Astrocyte of the spinal cord (primary cell): Measurements from ENCODE around the gene SLC44A1.

ENCODE experiments used
- DNase-seq: peaks from one replicate; pipeline ENCODE4 v3.0.0; 2011; ENCODE audit warnings: low read depth, low spot score
- H3K4me3 ChIP-seq: 2 replicates; pipeline ENCODE4 v1.5.1; 2011; ENCODE audit warnings: low read depth, mild to moderate bottlenecking, low read length, moderate library complexity
- CTCF ChIP-seq: IDR thresholded peaks from 2 replicates; pipeline ENCODE4 v1.5.1; 2012; ENCODE audit warnings: low read depth, mild to moderate bottlenecking, low read length, inconsistent platforms
- in situ Hi-C: cut with HindIII; loops from 2 replicates; pipeline ENCODE4 v1.10.0; 2017; ENCODE audit warnings: low sequenced_read_pairs

SLC44A1 gene

GRCh38 chr9:105283795-105284194, 39.3 kb downstream of the SLC44A1 start:
- TF ChIP-seq CTCF: no peak
- in situ Hi-C loops: no loop called here
- H3K4me3 ChIP-seq: no peak overlapping the region
- DNase-seq: no peak

DNA sequence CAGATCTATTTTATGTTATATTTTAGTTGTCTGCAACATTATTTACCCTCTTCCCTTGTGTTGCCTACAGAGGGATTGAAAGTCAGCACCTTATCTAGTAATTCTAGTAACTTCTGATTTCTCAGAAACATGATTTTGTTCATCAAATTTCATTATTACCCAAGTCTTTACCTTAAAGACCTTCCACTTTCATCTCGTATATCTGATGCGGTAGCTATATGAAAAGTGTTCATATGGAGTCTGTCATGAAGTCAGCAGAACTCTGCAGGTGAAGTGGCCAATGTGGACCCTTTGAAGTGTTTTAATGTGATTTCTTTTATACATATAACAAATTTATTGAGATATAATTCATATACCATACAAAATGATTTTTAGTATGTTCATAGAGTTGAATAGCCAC, 40.0 kb downstream of the SLC44A1 start:
- TF ChIP-seq CTCF: no peak
- H3K4me3 ChIP-seq: no peak overlapping the region
- in situ Hi-C loops: no loop called here
- no peak for DNase-seq

- no peak for DNase-seq
- in situ Hi-C loops: no loop called here
Observed at GRCh38 chr9:105286098-105286497, 41.6 kb downstream of the SLC44A1 start.

DNA sequence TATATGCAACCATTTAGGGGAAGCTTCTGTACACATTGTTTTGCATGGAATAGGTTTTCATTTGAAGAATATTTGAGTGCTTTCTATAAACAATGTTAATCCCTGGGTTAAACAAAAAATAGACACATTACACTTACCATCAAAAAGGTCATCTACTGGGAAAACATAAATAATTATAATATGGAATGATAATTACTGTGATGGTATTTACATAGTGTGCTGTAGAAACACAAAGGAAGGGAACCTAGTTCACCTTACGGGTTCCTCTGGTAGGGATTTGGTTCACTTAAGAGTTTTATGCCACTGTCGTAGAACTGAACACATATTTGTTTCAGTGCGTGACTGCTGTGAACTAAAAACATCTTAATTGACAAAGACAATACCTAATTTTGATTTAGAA, 44.9 kb downstream of the SLC44A1 start:
- in situ Hi-C loops: no loop called here
- no peak for DNase-seq
- TF ChIP-seq CTCF: no peak
- no peak overlapping the region for H3K4me3 ChIP-seq

More at GRCh38 chr9:105286098-105286497, 41.6 kb downstream of the SLC44A1 start:
- TF ChIP-seq CTCF: no peak
- no peak overlapping the region for H3K4me3 ChIP-seq

DNA sequence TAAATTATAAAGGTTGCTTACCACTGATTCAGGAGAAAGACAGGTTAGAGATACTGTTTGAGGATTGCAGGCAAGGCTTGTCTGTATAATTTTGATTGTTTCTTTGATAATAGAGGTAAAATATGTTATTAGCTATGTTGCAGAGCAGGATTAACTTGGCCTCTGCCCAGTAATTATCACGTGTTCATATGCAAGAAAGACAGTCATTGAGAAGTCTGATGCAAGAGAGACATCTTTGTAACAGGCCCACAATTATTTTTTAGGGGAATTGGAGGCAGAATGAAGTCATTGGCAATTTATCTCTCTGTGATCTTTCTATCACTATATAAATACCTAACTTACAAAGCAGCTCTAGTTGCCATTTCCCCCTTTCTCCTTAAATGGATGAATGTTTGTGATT, 46.0 kb downstream of the SLC44A1 start:
- in situ Hi-C loops: no loop called here
- no peak for DNase-seq
- H3K4me3 ChIP-seq: no peak overlapping the region
- TF ChIP-seq CTCF: no peak

DNA sequence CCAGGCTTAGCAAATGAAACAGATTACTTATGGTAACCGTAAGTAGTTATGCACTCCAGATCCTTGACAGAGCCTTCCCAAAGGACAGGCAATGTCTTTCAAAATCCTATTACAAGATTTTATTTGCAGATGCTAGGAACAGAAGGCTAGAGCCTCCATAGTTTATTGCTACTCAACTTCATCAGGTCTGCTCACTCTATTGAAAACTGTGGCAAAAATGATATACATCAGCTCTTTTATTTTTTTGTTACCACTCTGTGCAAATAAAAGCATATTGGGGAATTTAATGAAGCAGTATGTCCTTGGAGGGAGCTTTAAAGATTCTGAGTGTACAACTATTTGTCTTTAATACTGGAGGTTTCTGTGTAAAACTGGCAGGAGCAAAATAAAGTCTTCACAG, 46.5 kb downstream of the SLC44A1 start:
- no peak for DNase-seq
- TF ChIP-seq CTCF: no peak
- in situ Hi-C loops: no loop called here
- no peak overlapping the region for H3K4me3 ChIP-seq

GRCh38 chr9:105291422-105291859, 47.0 kb downstream of the SLC44A1 start:
- in situ Hi-C loops: no loop called here
- no peak overlapping the region for H3K4me3 ChIP-seq
- DNase-seq: no peak
- no peak for TF ChIP-seq CTCF
